Colonic mucosa (tissue), 4 donors: ENCODE data around the gene STK24. TPM values are rescaled to one million over a fixed set of nuclear protein-coding genes. Genes with fewer than 3 reads are reported as not detected.

Source experiments
- DNase-seq: peaks from one replicate; pipeline ENCODE4 v3.0.0-alpha.2; 2020
- H3K27ac ChIP-seq: fragments of 200-600 bp; one replicate; pipeline ENCODE4 v1.8.0; 2021
- H3K27me3 ChIP-seq: fragments of 200-600 bp; one replicate; pipeline ENCODE4 v1.8.0; 2021
- H3K36me3 ChIP-seq: fragments of 200-600 bp; one replicate; pipeline ENCODE4 v1.8.0; 2021
- H3K4me1 ChIP-seq: fragments of 200-600 bp; one replicate; pipeline ENCODE4 v1.8.0; 2021; ENCODE audit warnings: mild to moderate bottlenecking
- H3K4me3 ChIP-seq: fragments of 200-600 bp; one replicate; pipeline ENCODE4 v1.8.0; 2021
- H3K9ac ChIP-seq, 2 donors: one replicate each; pipeline ENCODE4 v1.7.0; 2013; ENCODE audit warnings: control low read depth in 2 of 2, low read depth in 2 of 2, low read length in 2 of 2
- H3K9me3 ChIP-seq: fragments of 200-600 bp; one replicate; pipeline ENCODE4 v1.8.0; 2021
- intact Hi-C: fragments of 100-400 bp; cut with DNase I; formaldehyde crosslinking; loops from one replicate; pipeline ENCODE4 v1.14.1; 2022
- total RNA-seq, 2 donors: library from RNA; stranded (reverse); fragmentation: NEBNext Ultra II Directional in 1 of 2; extraction: Animal tissue kit (Norgen Biotek cat#: 25700) in 1 of 2; gene quantifications; one replicate each; pipeline ENCODE4 v1.2.1, GENCODE V29; 2021
- TF ChIP-seq, protein P1 (sequence below): fragments of 200-600 bp; IDR thresholded peaks from one replicate; pipeline ENCODE4 v1.8.0; 2022; ENCODE audit warnings: antibody characterized with exemption, mild to moderate bottlenecking
- donor health status: healthy.
- donor health status: DM: no; HTN: no; CAD: no.
- donor health status: DM: no; HTN: no; CAD: no.

STK24 gene
- total RNA-seq, 2 donors from 2014 or later = 160 to 206 TPM

GRCh38 chr13:98462241-98462882 is 114.5 kb downstream of the STK24 start:
- Histone ChIP-seq H3K4me3 (no peak overlapping the region), H3K9ac (no peak overlapping the region), H3K27me3 (no peaks in the 10 kb centered on the region), H3K27ac (no peak overlapping the region), H3K9me3 (no peaks in the 10 kb centered on the region), H3K36me3 (peaks cover 2% of the 10 kb centered on the region), H3K4me1 (no peaks in the 10 kb centered on the region)
- DNase-seq = no peak
- TF ChIP-seq, protein P1, sequence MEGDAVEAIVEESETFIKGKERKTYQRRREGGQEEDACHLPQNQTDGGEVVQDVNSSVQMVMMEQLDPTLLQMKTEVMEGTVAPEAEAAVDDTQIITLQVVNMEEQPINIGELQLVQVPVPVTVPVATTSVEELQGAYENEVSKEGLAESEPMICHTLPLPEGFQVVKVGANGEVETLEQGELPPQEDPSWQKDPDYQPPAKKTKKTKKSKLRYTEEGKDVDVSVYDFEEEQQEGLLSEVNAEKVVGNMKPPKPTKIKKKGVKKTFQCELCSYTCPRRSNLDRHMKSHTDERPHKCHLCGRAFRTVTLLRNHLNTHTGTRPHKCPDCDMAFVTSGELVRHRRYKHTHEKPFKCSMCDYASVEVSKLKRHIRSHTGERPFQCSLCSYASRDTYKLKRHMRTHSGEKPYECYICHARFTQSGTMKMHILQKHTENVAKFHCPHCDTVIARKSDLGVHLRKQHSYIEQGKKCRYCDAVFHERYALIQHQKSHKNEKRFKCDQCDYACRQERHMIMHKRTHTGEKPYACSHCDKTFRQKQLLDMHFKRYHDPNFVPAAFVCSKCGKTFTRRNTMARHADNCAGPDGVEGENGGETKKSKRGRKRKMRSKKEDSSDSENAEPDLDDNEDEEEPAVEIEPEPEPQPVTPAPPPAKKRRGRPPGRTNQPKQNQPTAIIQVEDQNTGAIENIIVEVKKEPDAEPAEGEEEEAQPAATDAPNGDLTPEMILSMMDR = no peak
- intact Hi-C loops = no loop called here

DNA sequence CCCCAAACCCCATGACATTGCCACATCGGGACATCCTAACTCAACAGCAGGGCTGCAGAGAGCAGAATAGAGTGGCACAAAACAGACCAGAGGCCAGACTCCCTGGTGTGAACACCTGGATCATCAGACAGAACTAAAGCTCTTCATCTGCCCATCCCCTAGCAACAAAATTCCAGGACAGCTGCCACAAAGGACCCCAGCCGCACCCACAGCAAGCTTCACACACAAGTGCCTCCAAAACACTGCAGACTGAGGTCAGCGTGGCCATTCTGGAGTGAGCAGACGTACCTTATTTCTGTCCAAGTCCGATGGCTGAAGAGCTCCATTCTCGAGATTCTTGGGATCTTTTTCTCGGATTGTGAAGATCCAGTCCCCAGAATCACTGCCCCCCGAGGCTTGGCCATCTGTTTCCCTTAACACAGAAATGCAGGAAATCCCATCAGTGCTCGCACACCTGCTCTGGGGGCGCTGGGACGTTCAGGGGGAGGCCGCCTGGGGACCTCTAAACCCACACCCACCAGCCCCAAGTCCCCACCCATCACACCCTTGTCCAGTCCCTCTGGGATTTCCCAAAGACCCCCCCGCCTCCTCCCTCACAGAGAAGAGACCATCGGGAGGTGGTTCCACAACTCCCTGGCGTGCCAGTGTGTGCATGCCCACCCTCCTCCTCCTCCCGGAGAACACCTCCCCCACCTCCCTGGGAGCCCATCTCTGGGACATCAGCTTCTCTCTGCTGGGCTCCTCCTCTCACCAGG is 115.2 kb downstream of the STK24 start:
- no peak for DNase-seq
- H3K4me3 ChIP-seq = no peak overlapping the region
- H3K36me3 ChIP-seq = no peaks in the 10 kb centered on the region
- H3K27ac ChIP-seq = no peak overlapping the region
- intact Hi-C loops = no loop called here
- TF ChIP-seq, protein P1 = no peak
- no peak overlapping the region for H3K9ac ChIP-seq
- H3K4me1 ChIP-seq = no peaks in the 10 kb centered on the region
- H3K9me3 ChIP-seq = no peaks in the 10 kb centered on the region
- no peaks in the 10 kb centered on the region for H3K27me3 ChIP-seq

GRCh38 chr13:98460516-98460915 is 116.4 kb downstream of the STK24 start:
- no peaks in the 10 kb centered on the region for H3K9me3 ChIP-seq
- no peaks in the 10 kb centered on the region for H3K4me1 ChIP-seq
- no peak overlapping the region for H3K4me3 ChIP-seq
- DNase-seq = no peak
- no peaks in the 10 kb centered on the region for H3K27me3 ChIP-seq
- H3K27ac ChIP-seq = no peak overlapping the region
- intact Hi-C loops = no loop called here
- TF ChIP-seq, protein P1 = no peak
- H3K9ac ChIP-seq = no peak overlapping the region
- H3K36me3 ChIP-seq = peaks cover 4% of the 10 kb centered on the region

DNA sequence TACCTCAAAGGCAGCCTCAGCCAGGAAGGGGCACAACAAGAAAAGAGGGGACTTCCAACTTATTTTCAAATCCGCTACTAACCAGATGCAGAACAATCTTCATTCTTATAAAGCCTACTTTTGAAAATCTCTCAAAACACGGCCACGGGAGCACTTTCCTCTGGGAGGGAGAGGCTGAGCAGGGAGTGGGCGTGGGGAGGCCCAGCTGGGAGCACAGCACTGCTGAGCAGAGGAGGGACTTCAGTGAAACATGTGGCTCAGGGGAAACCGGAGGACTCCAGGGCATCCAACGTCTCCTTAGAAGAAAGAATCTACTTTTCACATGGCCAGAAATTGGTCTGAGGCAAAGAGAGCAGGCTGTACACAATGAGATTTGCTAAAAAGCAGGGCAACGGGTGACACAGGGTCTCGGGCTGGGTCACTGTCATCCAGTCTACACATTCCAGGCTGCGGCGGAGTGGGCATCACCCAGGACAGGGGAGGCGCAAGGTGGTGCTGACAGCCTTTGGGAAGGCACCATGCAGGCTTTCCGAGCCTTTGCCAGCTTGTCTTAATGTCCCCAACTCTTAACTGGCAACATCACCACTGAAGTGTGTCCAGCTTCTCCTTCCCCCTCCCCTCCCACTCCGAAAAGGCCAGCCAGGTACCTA is 117.1 kb downstream of the STK24 start:
- TF ChIP-seq, protein P1 = no peak
- no peak overlapping the region for H3K27ac ChIP-seq
- DNase-seq = no peak
- intact Hi-C loops = no loop called here
- no peaks in the 10 kb centered on the region for H3K4me1 ChIP-seq
- H3K9ac ChIP-seq = no peak overlapping the region
- no peaks in the 10 kb centered on the region for H3K9me3 ChIP-seq
- H3K4me3 ChIP-seq = no peak overlapping the region
- peaks cover 4% of the 10 kb centered on the region for H3K36me3 ChIP-seq
- no peaks in the 10 kb centered on the region for H3K27me3 ChIP-seq

- intact Hi-C loops = no loop called here
- no peak for DNase-seq
- no peak overlapping the region for H3K27ac ChIP-seq
Observed at GRCh38 chr13:98459171-98459681, 117.7 kb downstream of the STK24 start.

More at GRCh38 chr13:98459171-98459681, 117.7 kb downstream of the STK24 start:
- no peaks in the 10 kb centered on the region for H3K4me1 ChIP-seq
- no peaks in the 10 kb centered on the region for H3K27me3 ChIP-seq
- H3K9me3 ChIP-seq = no peaks in the 10 kb centered on the region
- peaks cover 4% of the 10 kb centered on the region for H3K36me3 ChIP-seq
- no peak overlapping the region for H3K9ac ChIP-seq
- TF ChIP-seq, protein P1 = no peak
- H3K4me3 ChIP-seq = no peak overlapping the region
